HG02970 (cell line): ENCODE data around the gene ATL1.

Experiments
- ATAC-seq: cut with Tn5 transposase; IDR thresholded peaks from one replicate; pipeline ENCODE4 v1.9.1; 2021; ENCODE audit warnings: mild to moderate bottlenecking, moderate library complexity, moderate number of reproducible peaks; ENCODE audit not compliant: unreplicated experiment, low FRiP score

The ATL1 gene

GRCh38 chr14:50559990-50560930, at the start of gene ATL1:
Gene ATL1, plus strand, starts transcription at chr14:50560145. Its CDS starts 121 bp downstream, at chr14:50560266.
- no peak for ATAC-seq

DNA sequence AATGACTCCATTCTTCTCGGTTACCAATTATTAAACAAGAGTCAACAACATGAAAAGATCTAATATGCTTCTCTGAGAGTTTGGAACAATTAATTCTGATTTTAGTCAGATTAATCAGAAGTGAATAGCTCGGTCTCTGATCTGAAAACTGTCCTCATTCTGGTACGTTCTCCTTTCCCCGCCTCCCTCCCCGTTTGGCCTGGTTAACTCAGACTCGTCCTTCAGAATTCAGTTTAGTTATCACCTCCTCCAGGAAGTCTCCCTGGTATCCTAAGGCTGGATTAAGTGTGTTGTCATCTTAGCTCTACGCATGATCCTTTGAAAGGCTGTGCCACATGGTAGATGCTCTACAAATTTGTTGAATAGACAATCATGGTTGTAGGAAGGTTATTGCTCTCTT, 49.8 kb upstream of the ATL1 start:
- no peak for ATAC-seq

- ATAC-seq, result no peak
Measured at GRCh38 chr14:50512463-50512862, 47.5 kb upstream of the ATL1 start.

- no peak for ATAC-seq
Measured at GRCh38 chr14:50516091-50516490, 43.9 kb upstream of the ATL1 start.

DNA sequence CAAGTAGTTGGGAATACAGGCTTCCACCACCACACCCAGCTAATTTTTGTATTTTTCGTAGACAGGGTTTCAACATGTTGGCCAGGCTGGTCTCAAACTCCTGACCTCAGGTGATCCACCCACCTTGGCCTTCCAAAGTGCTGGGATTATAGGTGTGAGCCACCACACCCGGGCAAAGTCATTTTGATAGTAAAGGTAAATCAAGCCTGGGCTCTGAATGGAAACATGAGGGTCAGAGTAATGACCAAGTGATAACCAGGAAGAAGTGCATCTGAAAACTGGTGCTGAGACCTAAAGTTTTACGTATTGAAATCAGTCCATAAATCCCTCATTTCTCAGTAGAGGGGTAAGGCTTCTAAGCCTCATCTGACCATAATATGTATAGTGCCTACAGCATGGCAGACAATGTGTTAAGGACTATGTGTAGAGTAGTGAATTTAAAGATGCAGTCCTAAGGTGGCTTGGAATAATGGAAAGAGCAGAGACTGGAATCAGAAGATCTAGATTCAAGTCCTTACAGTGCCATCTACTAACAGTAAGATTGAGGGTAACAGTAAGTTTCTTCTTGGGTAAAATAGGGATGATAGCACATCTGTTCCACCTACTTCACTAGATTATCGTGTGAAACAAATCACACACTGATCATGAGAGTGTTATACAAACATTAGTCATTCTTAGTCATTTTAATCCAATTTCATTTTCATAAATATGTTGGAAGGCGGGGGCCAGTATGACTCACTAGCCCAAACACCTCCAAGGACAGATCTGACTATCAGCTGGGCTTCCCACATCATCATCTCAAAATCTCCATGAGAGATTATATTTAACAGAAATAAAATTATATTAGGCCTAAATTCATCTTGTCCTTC, 38.8 kb upstream of the ATL1 start:
- ATAC-seq, result peak; percentile 39

DNA sequence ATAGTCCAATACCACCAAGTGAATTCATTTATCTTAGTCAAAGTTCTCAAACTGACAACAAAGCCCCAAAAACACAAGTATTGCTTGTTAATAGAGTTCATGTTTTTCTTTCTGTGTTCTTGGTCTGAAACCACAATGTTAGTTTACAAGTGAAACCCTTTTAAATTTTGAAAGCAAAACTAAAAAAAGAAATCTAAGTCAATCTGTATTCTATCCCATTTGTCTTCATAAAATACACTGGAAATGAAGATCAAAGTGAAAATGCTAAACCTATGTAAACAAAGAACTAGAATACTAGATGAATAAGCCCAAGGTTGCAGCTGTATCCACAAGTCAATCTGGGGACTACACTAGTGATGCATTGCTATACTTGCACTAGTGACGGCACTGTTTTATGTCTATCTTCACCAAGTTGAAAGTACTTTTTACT, 38.0 kb upstream of the ATL1 start:
- peak; percentile 62 for ATAC-seq

- no peak for ATAC-seq
Measured at GRCh38 chr14:50523271-50524041, 36.5 kb upstream of the ATL1 start.

- ATAC-seq, result no peak
Measured at GRCh38 chr14:50524060-50524459, 35.9 kb upstream of the ATL1 start.

GRCh38 chr14:50524731-50525515, 35.0 kb upstream of the ATL1 start:
- ATAC-seq, result no peak

DNA sequence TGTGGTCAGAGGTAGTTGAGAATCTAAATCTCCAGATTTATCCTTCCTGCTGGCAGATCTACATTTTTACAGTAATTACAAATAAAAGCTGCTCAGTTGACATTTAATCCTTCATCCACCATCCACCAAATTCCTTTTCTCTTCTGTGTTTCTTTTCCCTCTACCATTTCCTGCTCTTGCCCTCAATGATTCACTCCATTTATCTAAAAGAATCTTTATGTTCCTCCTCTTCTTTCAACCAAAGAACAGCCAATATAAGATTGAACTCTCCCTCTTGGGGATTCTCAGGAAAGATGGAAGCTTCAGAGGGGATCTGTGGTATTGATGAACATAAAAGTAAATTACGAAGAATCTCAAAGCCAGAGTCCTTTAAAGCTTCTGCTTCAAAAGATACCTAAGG, 31.9 kb upstream of the ATL1 start:
- no peak for ATAC-seq

GRCh38 chr14:50529288-50530179, 30.4 kb upstream of the ATL1 start:
- ATAC-seq, result no peak

- no peak for ATAC-seq
Measured at GRCh38 chr14:50530358-50530757, 29.6 kb upstream of the ATL1 start.

- no peak for ATAC-seq
Measured at GRCh38 chr14:50530794-50531365, 29.1 kb upstream of the ATL1 start.

DNA sequence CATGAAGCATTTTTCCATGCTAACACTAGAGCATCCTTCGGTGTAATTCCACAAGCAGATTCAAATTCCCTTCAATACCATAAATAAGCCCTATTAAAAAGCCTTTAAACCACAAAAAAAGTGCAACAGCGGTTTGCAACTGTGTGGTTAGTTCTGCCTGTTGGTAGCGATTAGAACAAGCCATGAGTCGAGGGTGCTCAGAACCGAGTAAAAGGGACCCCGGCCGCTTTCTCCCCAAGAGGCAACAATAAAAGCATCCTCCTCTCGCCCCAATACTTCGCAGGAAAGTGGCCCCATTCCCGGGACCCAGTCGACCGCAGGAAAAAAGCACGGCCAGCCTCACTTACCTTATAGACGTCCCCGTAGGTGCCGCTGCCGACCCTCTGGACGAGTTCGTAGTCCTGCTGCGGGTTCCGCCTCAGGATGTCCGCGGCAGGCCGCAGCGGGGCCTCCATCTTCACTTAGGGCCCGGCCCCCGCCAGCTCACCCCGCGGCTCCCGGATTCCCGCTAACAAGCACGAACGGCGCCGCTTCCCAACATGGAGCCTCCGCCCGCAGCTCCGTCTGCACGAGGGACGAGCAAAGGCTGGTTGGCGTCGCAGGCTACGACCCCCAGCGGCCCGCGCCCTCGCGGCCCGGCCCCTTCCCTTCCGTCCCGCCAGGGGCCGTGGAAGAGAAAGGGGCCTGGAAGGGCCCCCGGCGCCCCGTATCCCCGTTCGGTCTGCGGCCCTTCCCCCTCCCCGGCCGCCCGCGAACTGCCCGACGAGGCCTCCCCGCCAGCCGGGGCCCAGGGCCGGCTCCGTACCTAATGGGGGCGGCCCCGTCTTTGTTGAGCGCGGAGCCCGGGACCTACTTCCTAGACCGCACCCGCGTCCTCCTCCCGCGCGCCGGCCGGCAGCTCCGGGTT, 28.1 kb upstream of the ATL1 start:
- ATAC-seq, result peak; percentile 12

- ATAC-seq, result peak; percentile 86
Measured at GRCh38 chr14:50532502-50533240, 27.3 kb upstream of the ATL1 start, which contains the start of gene MAP4K5. Gene MAP4K5, minus strand, starts transcription at chr14:50532569. Its CDS starts 520 bp downstream, at chr14:50532049.

GRCh38 chr14:50533241-50533705, 26.7 kb upstream of the ATL1 start:
- ATAC-seq, result no peak
